MM.1S (cell line): ENCODE data around the gene SEMA3E.

Experiments
- CTCF ChIP-seq: fragments of 300-600 bp; sonication (generic); IDR thresholded peaks from 2 replicates; pipeline ENCODE4 v1.5.1; 2016; ENCODE audit warnings: antibody characterized with exemption, low read length, mixed read lengths
- EZH2 ChIP-seq: fragments of 300-600 bp; sonication (generic); optimal IDR thresholded peaks from 2 replicates; pipeline ENCODE3; 2017; ENCODE audit warnings: low read depth, mild to moderate bottlenecking, antibody characterized with exemption, low read length, mixed read lengths
- EZH2phosphoT487 ChIP-seq: fragments of 300-600 bp; sonication (generic); IDR thresholded peaks from 2 replicates; pipeline ENCODE4 v1.6.1; 2018; ENCODE audit warnings: antibody characterized with exemption, low read length

- TF ChIP-seq CTCF (no peak), EZH2phosphoT487 (no peak), EZH2 (no peak)
These were observed 285.9 kb downstream of the SEMA3E start for GRCh38 chr7:83362871-83363550.
